GM18520 (cell line): Measurements from ENCODE around the gene HSPA1B.
A peak's percentile ranks its signal among the peaks of the same experiment; 100 is the strongest.
"Not testable (repeated sequence)": the region's sequence is repeated elsewhere in the genome, so short reads cannot be mapped to it uniquely, and the experiment has no call there.

ENCODE experiments used
- ATAC-seq: cut with Tn5 transposase; IDR thresholded peaks from one replicate; pipeline ENCODE4 v1.9.1; 2021; ENCODE audit not compliant: unreplicated experiment

The HSPA1B gene

GRCh38 chr6:31797588-31797987 is 29.9 kb upstream of the HSPA1B start:
- no peak for ATAC-seq

- no peak for ATAC-seq
Observed at GRCh38 chr6:31799781-31800180, 27.8 kb upstream of the HSPA1B start.

GRCh38 chr6:31801031-31801927 is 26.3 kb upstream of the HSPA1B start:
- not testable (repeated sequence) for ATAC-seq

DNA sequence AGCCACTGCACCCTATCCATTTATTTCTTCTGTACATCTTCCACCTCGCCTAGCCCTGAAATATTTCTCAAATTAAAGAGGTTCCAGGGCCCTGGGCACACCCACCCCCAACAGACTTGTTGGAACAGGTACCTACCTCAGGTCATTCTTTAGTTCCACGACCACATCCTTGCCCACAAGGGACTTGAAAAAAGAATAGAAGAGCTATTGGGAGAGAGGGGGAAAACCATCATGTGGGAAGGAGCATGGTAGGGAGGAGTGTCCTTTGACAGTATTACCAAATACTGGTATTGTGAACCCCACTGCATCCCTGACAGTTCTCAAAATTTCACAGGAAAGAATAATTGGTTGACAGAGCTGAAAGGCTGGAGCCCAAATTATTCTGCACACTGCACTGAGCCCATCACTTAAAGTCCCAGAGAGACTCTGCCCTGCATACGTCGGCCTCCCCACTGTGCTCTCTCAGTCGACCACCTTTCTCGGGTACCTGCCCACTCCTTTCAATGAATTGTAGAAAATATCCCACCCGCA is 21.5 kb upstream of the HSPA1B start:
- no peak for ATAC-seq

DNA sequence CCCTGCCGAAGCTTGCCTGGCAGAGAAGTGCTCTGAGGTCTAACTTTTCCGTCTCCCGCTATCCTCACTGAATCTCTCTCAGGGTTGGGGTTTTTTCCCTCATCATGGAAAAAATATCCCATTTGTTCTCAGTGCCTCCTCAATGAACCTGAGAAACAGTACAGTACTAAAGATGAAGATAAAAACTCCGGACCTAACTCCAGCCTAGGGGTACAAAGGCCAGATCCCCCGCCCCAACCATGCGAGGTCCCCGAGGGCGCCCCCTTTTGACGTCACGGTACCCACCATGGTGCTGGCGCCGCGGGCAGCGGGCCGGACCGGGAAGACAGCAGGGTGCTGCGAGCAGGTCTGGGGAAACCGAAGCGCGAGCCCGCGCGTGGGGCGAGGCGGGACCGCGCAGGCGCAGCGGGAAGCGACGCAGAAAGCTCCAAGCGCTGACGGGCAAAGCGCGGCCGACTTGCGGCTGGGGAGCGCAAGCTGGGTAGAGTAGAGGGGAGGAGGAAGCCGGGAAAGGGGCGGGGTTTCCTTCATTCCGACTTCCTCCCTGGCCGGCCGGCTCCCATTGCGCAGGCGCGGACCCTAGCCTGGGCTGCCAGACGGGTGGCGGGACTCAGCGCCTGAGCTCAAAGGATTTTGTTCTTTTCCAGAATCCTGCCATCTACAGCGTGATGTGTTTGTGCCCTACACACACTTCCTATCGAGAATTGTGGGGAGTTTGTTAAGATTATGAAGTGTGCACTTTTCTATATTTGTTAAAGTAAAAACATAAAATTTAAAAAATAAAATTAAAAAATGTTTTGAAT is 20.9 kb upstream of the HSPA1B start, which contains the start of gene LSM2:
Gene LSM2 (minus strand): TSS at position 497 of the 803 bp plus-strand sequence. CDS start 209 bp downstream, at position 288.
- ATAC-seq: peak; percentile 87

DNA sequence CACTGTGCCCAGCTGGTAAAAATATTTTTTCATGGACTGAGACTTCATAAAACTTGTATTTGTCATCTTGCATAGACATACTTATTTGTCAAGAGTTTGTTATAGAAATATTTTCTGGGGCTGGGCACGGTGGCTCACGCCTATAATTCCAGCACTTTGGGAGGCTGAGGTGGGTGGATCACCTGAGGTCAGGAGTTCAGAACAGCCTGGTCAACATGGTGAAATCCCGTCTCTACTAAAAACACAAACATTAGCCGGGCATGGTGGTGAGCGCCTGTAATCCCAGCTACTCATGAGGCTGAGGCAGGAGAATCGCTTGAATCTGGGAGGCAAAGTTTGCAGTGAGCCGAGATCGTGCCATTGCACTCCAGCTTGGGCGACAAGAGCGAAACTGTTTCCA is 18.9 kb upstream of the HSPA1B start:
- not testable (repeated sequence) for ATAC-seq

DNA sequence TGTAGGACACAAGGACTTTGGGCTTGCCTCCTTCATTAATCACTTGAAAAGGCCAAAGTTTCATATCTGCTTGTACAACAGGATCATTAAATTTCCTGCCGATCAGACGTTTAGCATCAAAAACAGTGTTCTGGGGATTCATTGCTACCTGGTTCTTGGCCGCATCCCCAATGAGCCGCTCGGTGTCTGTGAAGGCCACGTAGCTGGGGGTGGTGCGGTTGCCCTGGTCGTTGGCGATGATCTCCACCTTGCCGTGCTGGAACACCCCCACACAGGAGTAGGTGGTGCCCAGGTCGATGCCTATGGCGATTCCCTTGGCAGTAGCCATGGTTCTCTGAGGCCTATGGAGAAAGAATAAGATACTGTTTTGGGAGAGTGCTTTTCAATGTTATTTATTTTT is 15.9 kb upstream of the HSPA1B start:
- no peak for ATAC-seq

GRCh38 chr6:31813465-31813849 is 14.1 kb upstream of the HSPA1B start:
- no peak for ATAC-seq

DNA sequence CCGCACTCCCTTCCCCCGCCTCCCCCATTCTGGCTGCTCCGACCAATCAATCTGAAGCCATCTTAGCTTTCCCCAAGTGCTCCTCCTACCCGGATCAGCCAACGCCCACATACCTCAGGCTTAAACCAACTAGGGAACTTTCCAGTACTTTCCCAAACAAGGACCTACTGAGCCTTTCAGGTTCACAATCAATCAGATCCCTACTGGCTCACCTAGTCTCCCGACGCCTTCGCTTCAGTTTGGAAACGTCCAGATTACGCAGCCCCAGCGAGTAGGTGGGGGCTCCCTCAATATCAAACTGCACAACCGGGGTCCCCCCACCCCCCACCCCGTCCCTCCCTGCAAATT is 12.9 kb upstream of the HSPA1B start:
- no peak for ATAC-seq

DNA sequence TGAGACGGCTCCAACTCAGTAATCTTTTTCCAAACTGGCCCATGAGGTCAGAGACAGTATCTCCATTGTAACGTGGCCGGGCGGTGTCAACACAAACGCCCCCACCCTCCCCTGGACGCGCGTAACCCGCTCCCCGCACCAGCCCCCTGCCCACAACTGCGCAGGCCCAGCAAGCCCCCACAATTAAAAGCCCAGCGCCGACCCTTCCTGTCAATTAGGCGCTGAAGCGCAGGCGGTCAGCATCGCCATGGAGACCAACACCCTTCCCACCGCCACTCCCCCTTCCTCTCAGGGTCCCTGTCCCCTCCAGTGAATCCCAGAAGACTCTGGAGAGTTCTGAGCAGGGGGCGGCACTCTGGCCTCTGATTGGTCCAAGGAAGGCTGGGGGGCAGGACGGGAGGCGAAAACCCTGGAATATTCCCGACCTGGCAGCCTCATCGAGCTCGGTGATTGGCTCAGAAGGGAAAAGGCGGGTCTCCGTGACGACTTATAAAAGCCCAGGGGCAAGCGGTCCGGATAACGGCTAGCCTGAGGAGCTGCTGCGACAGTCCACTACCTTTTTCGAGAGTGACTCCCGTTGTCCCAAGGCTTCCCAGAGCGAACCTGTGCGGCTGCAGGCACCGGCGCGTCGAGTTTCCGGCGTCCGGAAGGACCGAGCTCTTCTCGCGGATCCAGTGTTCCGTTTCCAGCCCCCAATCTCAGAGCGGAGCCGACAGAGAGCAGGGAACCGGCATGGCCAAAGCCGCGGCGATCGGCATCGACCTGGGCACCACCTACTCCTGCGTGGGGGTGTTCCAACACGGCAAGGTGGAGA is 12.3 kb upstream of the HSPA1B start, which contains the start of the genes HSPA1A and HSPA1L:
Gene HSPA1A (plus strand): TSS at position 519 of the 814 bp plus-strand sequence. CDS start 214 bp downstream, at position 733.
Gene HSPA1L (minus strand): TSS at position 259 of the 814 bp plus-strand sequence. CDS start 3,311 bp downstream, outside the sequence.
- ATAC-seq: no peak

DNA sequence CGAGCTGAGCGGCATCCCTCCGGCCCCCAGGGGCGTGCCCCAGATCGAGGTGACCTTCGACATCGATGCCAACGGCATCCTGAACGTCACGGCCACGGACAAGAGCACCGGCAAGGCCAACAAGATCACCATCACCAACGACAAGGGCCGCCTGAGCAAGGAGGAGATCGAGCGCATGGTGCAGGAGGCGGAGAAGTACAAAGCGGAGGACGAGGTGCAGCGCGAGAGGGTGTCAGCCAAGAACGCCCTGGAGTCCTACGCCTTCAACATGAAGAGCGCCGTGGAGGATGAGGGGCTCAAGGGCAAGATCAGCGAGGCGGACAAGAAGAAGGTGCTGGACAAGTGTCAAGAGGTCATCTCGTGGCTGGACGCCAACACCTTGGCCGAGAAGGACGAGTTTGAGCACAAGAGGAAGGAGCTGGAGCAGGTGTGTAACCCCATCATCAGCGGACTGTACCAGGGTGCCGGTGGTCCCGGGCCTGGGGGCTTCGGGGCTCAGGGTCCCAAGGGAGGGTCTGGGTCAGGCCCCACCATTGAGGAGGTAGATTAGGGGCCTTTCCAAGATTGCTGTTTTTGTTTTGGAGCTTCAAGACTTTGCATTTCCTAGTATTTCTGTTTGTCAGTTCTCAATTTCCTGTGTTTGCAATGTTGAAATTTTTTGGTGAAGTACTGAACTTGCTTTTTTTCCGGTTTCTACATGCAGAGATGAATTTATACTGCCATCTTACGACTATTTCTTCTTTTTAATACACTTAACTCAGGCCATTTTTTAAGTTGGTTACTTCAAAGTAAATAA is 10.2 kb upstream of the HSPA1B start:
- ATAC-seq: not testable (repeated sequence)

GRCh38 chr6:31817929-31818511 is 9.5 kb upstream of the HSPA1B start:
- not testable (repeated sequence) for ATAC-seq

- no peak for ATAC-seq
Observed at GRCh38 chr6:31819871-31820299, 7.7 kb upstream of the HSPA1B start.

DNA sequence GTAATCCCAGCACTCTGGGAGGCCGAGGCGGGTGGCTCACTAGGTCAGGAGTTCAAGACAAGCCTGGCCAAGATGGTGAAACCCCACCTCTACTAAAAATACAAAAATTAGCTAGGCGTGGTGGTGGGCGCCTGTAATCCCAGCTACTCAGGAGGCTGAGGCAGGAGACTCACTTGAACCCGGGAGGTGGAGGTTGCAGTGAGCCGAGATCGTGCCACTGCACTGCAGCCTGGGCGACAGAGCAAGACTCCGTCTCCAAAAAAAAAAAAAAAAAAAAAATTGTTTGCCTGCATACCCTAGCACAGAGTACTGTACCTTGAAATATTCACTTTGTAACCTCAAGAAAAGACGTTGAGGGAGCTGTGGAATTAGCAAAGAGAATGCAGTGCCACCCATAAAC is 7.1 kb upstream of the HSPA1B start:
- not testable (repeated sequence) for ATAC-seq

- ATAC-seq: peak; percentile 24
Observed at GRCh38 chr6:31821301-31822035, 6.1 kb upstream of the HSPA1B start.

DNA sequence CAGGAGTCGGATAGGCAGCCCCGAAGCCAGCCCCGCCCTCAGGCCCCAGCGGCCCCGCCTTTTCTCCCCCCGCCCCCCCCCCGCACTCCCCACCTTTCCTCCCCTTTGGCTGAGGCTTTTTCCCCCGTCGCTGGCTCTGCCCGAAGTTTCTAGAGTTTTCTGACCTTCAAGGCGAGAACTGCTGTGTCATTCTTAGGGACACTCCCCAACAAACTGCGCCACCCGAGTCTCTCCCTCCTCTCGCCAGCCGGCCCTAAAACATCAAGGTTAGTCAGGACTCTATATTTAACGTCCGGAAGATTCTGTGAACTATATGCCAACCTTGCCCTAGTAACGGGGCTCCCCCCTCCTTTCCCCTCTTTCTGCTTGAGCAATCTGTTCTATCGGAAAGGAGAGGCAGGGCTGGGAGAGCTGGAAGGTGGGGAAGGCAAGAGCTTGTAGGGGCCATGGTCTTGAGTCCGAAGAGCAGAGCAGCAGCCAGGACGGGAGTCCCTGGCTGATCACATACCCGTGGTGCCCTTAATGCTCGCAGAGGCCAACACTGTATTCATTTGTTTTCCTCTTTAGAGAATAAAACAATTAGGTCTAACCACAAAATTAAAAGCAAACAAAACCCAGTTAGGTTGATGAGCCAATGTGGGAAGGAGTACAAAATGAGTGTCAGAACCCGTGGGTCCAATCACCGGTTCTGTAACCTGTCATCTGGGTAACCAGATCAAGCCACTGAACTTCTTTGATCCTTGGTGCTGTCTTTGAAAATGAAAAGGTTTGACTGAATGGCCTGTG is 5.3 kb upstream of the HSPA1B start:
- ATAC-seq: peak; percentile 39

GRCh38 chr6:31823592-31824196 is 3.8 kb upstream of the HSPA1B start:
- not testable (repeated sequence) for ATAC-seq
